Smooth muscle cell (in vitro differentiated cells): ENCODE measurements around the gene SPEM2. TPM values are rescaled to one million over a fixed set of nuclear protein-coding genes. Genes with fewer than 3 reads are reported as not detected.
"Not testable (repeated sequence)": the region's sequence is repeated elsewhere in the genome, so short reads cannot be mapped to it uniquely, and the experiment has no call there.

Source experiments
- DNase-seq: peaks from one replicate; lab custom pipeline; 2025; ENCODE audit not compliant: unreplicated experiment; lab: John Stamatoyannopoulos, UW
- H2AFZ ChIP-seq: fragments of 200-600 bp; sonication (generic); 2 replicates; pipeline ENCODE4 v1.6.0; 2016; ENCODE audit warnings: antibody characterized with exemption, low read depth, mild to moderate bottlenecking
- H3F3A ChIP-seq: fragments of 200-600 bp; sonication (generic); 2 replicates; pipeline ENCODE4 v1.6.0; 2017; ENCODE audit warnings: antibody characterized with exemption, low read depth
- H3K27ac ChIP-seq: fragments of 200-600 bp; sonication (generic); 2 replicates; pipeline ENCODE4 v1.5.1; 2016; ENCODE audit warnings: low read depth, mild to moderate bottlenecking
- H3K27me3 ChIP-seq: fragments of 200-600 bp; sonication (generic); 2 replicates; pipeline ENCODE4 v1.6.1; 2016; ENCODE audit warnings: low read depth, mild to moderate bottlenecking
- H3K36me3 ChIP-seq: fragments of 200-600 bp; sonication (generic); 2 replicates; pipeline ENCODE4 v1.5.1; 2016; ENCODE audit warnings: low read depth
- H3K4me1 ChIP-seq: fragments of 200-600 bp; sonication (generic); 2 replicates; pipeline ENCODE4 v1.5.1; 2016; ENCODE audit warnings: low read depth
- H3K4me2 ChIP-seq: fragments of 200-600 bp; sonication (generic); 2 replicates; pipeline ENCODE4 v1.6.0; 2016; ENCODE audit warnings: mild to moderate bottlenecking
- H3K4me3 ChIP-seq: fragments of 200-600 bp; sonication (generic); 2 replicates; pipeline ENCODE4 v1.5.1; 2016; ENCODE audit warnings: mild to moderate bottlenecking
- H3K79me2 ChIP-seq: fragments of 200-600 bp; sonication (generic); 2 replicates; pipeline ENCODE4 v1.6.0; 2016; ENCODE audit warnings: low read depth, mild to moderate bottlenecking
- H3K9ac ChIP-seq: fragments of 200-600 bp; sonication (generic); 2 replicates; pipeline ENCODE4 v1.6.0; 2016; ENCODE audit warnings: low read depth
- H3K9me3 ChIP-seq: fragments of 200-600 bp; sonication (generic); replicated peaks from 2 replicates; pipeline ENCODE4 v1.5.1; 2016; ENCODE audit warnings: low read depth
- H4K20me1 ChIP-seq: fragments of 200-600 bp; sonication (generic); 2 replicates; pipeline ENCODE4 v1.6.0; 2016; ENCODE audit warnings: low read depth
- CTCF ChIP-seq: fragments of 200-600 bp; sonication (generic); IDR thresholded peaks from 2 replicates; pipeline ENCODE4 v1.5.1; 2017; ENCODE audit warnings: borderline replicate concordance, mild to moderate bottlenecking, antibody characterized with exemption; ENCODE audit not compliant: insufficient read depth, poor library complexity, severe bottlenecking
- WGBS: methylation state at CpG from one replicate; pipeline ENCODE4 v1.1.7; 2016; ENCODE audit warnings: low lambda C conversion rate; 5-methylcytosine and 5-hydroxymethylcytosine counted together
- polyA plus RNA-seq: library from polyadenylated mRNA; unstranded; fragments of >200 nt; fragmentation: Nextera tagmentation; extraction: Ambion mirVana; gene quantifications from 2 replicates; pipeline ENCODE4 v1.2.1, GENCODE V29; 2016
- total RNA-seq: library from RNA; depleted of rRNA; stranded (reverse); fragments of >200 nt; gene quantifications from 2 replicates; pipeline ENCODE4 v1.2.3, GENCODE V29; 2014

Gene SPEM2
- total and polyA plus RNA-seq, 2 experiments from 2014 or later = 0.22 to 0.56 TPM

- no peak for DNase-seq
- Histone ChIP-seq H3F3A (no peaks in the 10 kb centered on the region), H4K20me1 (peaks cover 93% of the 10 kb centered on the region), H3K27me3 (no peaks in the 10 kb centered on the region), H3K4me1 (no peaks in the 10 kb centered on the region), H3K9ac (no peak overlapping the region), H3K4me3 (no peak overlapping the region), H3K27ac (no peak overlapping the region), H3K79me2 (peaks cover 77% of the 10 kb centered on the region), H3K36me3 (no peaks in the 10 kb centered on the region), H2AFZ (no peak overlapping the region), H3K4me2 (no peak overlapping the region), H3K9me3 (no peaks in the 10 kb centered on the region)
- WGBS = 82% methylated on average over 12 of the region's 12 CpGs
- TF ChIP-seq CTCF = no peak
These were observed 43.5 kb downstream of the SPEM2 start for GRCh38 chr17:7468804-7469389.

DNA sequence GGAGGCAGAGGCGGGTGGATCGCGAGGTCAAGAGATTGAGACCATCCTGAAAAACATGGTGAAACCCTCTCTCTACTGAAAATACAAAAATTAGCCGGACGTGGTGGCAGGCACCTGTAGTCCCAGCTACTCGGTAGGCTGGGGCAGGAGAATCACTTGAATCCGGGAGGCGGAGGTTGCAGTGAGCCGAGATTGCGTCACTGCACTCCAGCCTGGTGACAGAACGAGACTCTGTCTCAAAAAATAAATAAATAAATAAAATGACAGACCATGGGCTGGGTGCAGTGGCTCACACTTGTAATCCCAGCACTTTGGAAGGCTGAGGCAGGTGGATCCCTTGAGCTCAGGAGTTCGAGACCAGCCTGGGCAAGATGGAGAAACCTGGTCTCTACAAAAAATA, 44.4 kb downstream of the SPEM2 start:
- not testable (repeated sequence) for H3K9ac ChIP-seq, H3F3A ChIP-seq, H3K27ac ChIP-seq, H3K4me1 ChIP-seq, H2AFZ ChIP-seq, H3K36me3 ChIP-seq, DNase-seq, H3K4me3 ChIP-seq, H3K4me2 ChIP-seq, H3K9me3 ChIP-seq, H3K27me3 ChIP-seq
- WGBS = 95% methylated on average over 12 of the region's 12 CpGs
- Histone ChIP-seq H3K79me2 (peaks cover 86% of the 10 kb centered on the region), H4K20me1 (peaks cover 98% of the 10 kb centered on the region)

GRCh38 chr17:7470457-7470973, 45.1 kb downstream of the SPEM2 start:
- DNase-seq, H2AFZ ChIP-seq, H3K27me3 ChIP-seq, H3K4me3 ChIP-seq, H3K9ac ChIP-seq, H3K27ac ChIP-seq, H3K9me3 ChIP-seq, H3K36me3 ChIP-seq, H3F3A ChIP-seq, H3K4me2 ChIP-seq, H3K4me1 ChIP-seq: not testable (repeated sequence)
- 94% methylated on average over 8 of the region's 8 CpGs for WGBS
- Histone ChIP-seq H4K20me1 (peaks cover 100% of the 10 kb centered on the region), H3K79me2 (peaks cover 92% of the 10 kb centered on the region)

DNA sequence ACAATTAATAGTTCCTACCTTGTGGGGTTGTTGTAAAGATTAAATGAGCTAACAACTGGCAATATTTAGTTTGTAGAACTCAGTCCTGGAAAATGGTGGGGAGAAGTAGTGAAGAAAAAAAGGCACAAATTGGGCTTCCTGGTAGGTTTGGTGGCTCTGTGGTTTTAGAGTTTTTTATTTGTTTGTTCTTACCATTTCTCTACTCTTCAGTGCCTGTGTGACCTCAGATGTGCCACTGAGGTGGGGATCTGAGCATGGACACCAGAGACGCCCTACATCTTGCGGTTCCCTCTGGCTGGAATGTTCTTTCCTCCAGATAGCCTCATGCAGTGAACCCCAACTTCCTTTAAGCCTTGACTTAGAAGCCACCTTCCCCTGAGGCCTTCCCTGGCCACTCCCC, 46.3 kb downstream of the SPEM2 start:
- Histone ChIP-seq H3K4me2 (no peak overlapping the region), H3F3A (peaks cover 7% of the 10 kb centered on the region), H3K9me3 (no peaks in the 10 kb centered on the region), H4K20me1 (peaks cover 100% of the 10 kb centered on the region), H3K4me3 (no peak overlapping the region), H3K27me3 (no peaks in the 10 kb centered on the region), H3K4me1 (peaks cover 6% of the 10 kb centered on the region), H2AFZ (no peak overlapping the region), H3K27ac (no peak overlapping the region), H3K79me2 (peaks cover 98% of the 10 kb centered on the region), H3K36me3 (no peaks in the 10 kb centered on the region), H3K9ac (no peak overlapping the region)
- TF ChIP-seq CTCF = no peak
- WGBS = 100% methylated on average over 2 of the region's 2 CpGs
- DNase-seq = no peak

- DNase-seq, H3K27me3 ChIP-seq, H3K4me2 ChIP-seq, H3K9ac ChIP-seq, H3K36me3 ChIP-seq, H3K9me3 ChIP-seq, H2AFZ ChIP-seq, H3K4me3 ChIP-seq: not testable (repeated sequence)
- Histone ChIP-seq H3K79me2 (peaks cover 86% of the 10 kb centered on the region), H3F3A (peaks cover 15% of the 10 kb centered on the region), H3K4me1 (peaks cover 14% of the 10 kb centered on the region), H4K20me1 (peaks cover 86% of the 10 kb centered on the region), H3K27ac (peak overlapping the region; percentile 96)
- 72% methylated on average over 8 of the region's 8 CpGs for WGBS
These were observed 49.4 kb downstream of the SPEM2 start for GRCh38 chr17:7474767-7475166.
